Kidney (tissue), 14 donors: ENCODE results near the gene OXT. TPM values are rescaled to one million over a fixed set of nuclear protein-coding genes. Genes with fewer than 3 reads are reported as not detected.
"Not testable (repeated sequence)": the region's sequence is repeated elsewhere in the genome, so short reads cannot be mapped to it uniquely, and the experiment has no call there.

ENCODE experiments used
- DNase-seq, 5 donors: peaks; one replicate each; pipeline ENCODE4 v3.0.0-alpha.2; 2013 to 2020
- FAIRE-seq: peaks from 2 replicates; lab custom pipeline; 2012; peaks lifted over from hg19 to GRCh38; lab: Jason Lieb, UNC
- H3K27ac ChIP-seq, 2 donors: one replicate each; pipeline ENCODE4 v1.7.0; 2013; ENCODE audit warnings: low read depth in 2 of 2, low read length in 2 of 2, inconsistent platforms in 1 of 2
- H3K27me3 ChIP-seq: one replicate; pipeline ENCODE4 v1.7.1; 2013; ENCODE audit warnings: low read length, inconsistent platforms; ENCODE audit not compliant: control insufficient read depth, insufficient read depth
- H3K36me3 ChIP-seq, 3 donors: one replicate each; pipeline versions ENCODE4 v1.7.0 to v1.7.1; 2013; ENCODE audit warnings: low read length in 3 of 3, control low read depth in 1 of 3, inconsistent platforms in 1 of 3; ENCODE audit not compliant: insufficient read depth in 3 of 3, control insufficient read depth in 2 of 3
- H3K4me1 ChIP-seq, 3 donors: one replicate each; pipeline versions ENCODE4 v1.7.0 to v1.7.1; 2013; ENCODE audit warnings: low read length in 3 of 3, inconsistent platforms in 1 of 3, low read depth in 1 of 3; ENCODE audit not compliant: control insufficient read depth in 2 of 3, insufficient read depth in 2 of 3
- H3K4me3 ChIP-seq, 3 donors: one replicate each; pipeline versions ENCODE4 v1.7.0 to v1.8.1; 2013; ENCODE audit warnings: low read length in 3 of 3, control low read depth in 1 of 3, inconsistent platforms in 1 of 3
- H3K9ac ChIP-seq, 3 donors: one replicate each; pipeline versions ENCODE4 v1.7.0 to v1.7.1; 2013; ENCODE audit warnings: low read length in 3 of 3, control low read depth in 1 of 3, inconsistent platforms in 1 of 3
- H3K9me3 ChIP-seq, 3 donors: one replicate each; pipeline versions ENCODE4 v1.7.0 to v1.7.1; 2013; ENCODE audit warnings: low read length in 3 of 3, control low read depth in 1 of 3, inconsistent platforms in 1 of 3; ENCODE audit not compliant: control insufficient read depth in 2 of 3, insufficient read depth in 1 of 3
- intact Hi-C: fragments of 100-400 bp; cut with DNase I; formaldehyde crosslinking; loops from one replicate; pipeline ENCODE4 v1.11.1; 2022
- polyA plus RNA-seq: library from polyadenylated mRNA; stranded (reverse); fragments of 350-450 nt; fragmentation: Illumina TruSeq; extraction: RNeasy Lipid Tissue Mini Kit (QIAGEN cat#74804); gene quantifications from one replicate; pipeline ENCODE4 v1.2.3, GENCODE V29; 2014; ENCODE audit warnings: low read depth, low replicate concordance; ENCODE audit not compliant: insufficient read depth
- total RNA-seq: library from RNA; stranded (reverse); fragmentation: NEBNext Ultra II Directional; extraction: Animal tissue kit (Norgen Biotek cat#: 25700); gene quantifications from one replicate; pipeline ENCODE4 v1.2.1, GENCODE V29; 2021
- TF ChIP-seq, protein P1 (sequence below): IDR thresholded peaks from 3 replicates; pipeline ENCODE4 v1.5.1; 2012; ENCODE audit warnings: mild to moderate bottlenecking, moderate library complexity, borderline replicate concordance; ENCODE audit not compliant: insufficient read depth; ENCODE audit errors: extremely low read depth
- donor health status: control.
- donor health status: control.
- donor health status: control.
- donor health status: control.
- donor health status: control.
- donor health status: DM: yes; HTN: yes; CAD: no.
- donor health status: Normal renal cell carcinoma (clear cell type).

The OXT gene
- total and polyA plus RNA-seq, 2 donors from 2014 or later: 10.8 TPM; not detected in 1

DNA sequence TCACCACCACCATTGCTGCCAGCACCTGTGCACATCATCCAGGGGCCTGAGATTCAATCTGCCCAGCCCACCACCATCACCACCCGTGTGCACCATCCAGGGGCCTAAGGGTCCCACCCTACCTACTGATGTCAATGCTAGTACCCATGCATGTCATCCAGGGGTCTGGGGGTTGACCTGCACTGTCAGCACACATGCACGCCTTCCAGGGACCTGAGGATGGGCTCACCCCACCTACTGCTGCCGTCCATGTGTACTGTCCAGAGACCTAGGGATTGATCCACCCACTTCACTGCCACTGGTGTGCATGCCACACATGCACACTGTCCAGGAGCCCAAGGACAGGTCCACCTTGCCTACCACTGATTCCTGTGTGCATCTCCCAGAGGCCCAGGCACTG lies 11.9 kb upstream of the OXT start:
- intact Hi-C loops: loop anchor here (10.0 kb wide), 1 partner anchor 55 kb away; no protein-coding TSS in a partner anchor
- no peak overlapping the region for H3K4me3 ChIP-seq
- no peak overlapping the region for H3K9ac ChIP-seq
- no peaks in the 10 kb centered on the region for H3K4me1 ChIP-seq
- H3K27me3 ChIP-seq: no peaks in the 10 kb centered on the region
- no peaks in the 10 kb centered on the region for H3K36me3 ChIP-seq
- TF ChIP-seq, protein P1, sequence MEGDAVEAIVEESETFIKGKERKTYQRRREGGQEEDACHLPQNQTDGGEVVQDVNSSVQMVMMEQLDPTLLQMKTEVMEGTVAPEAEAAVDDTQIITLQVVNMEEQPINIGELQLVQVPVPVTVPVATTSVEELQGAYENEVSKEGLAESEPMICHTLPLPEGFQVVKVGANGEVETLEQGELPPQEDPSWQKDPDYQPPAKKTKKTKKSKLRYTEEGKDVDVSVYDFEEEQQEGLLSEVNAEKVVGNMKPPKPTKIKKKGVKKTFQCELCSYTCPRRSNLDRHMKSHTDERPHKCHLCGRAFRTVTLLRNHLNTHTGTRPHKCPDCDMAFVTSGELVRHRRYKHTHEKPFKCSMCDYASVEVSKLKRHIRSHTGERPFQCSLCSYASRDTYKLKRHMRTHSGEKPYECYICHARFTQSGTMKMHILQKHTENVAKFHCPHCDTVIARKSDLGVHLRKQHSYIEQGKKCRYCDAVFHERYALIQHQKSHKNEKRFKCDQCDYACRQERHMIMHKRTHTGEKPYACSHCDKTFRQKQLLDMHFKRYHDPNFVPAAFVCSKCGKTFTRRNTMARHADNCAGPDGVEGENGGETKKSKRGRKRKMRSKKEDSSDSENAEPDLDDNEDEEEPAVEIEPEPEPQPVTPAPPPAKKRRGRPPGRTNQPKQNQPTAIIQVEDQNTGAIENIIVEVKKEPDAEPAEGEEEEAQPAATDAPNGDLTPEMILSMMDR: no peak
- H3K9me3 ChIP-seq: no peaks in the 10 kb centered on the region
- H3K27ac ChIP-seq: no peak overlapping the region
- no peak for FAIRE-seq
- DNase-seq: no peak

- H3K4me1 ChIP-seq, H3K36me3 ChIP-seq, H3K27ac ChIP-seq, H3K4me3 ChIP-seq, DNase-seq, H3K27me3 ChIP-seq, H3K9me3 ChIP-seq, FAIRE-seq, H3K9ac ChIP-seq, intact Hi-C loops: not testable (repeated sequence)
Measured at GRCh38 chr20:3064119-3064518, 7.3 kb upstream of the OXT start.

GRCh38 chr20:3067139-3068014 lies 4.0 kb upstream of the OXT start:
- intact Hi-C loops: no loop called here
- Histone ChIP-seq H3K9me3 (no peaks in the 10 kb centered on the region), H3K4me3 (no peak overlapping the region), H3K36me3 (no peaks in the 10 kb centered on the region), H3K27me3 (peaks cover 1% of the 10 kb centered on the region), H3K4me1 (no peaks in the 10 kb centered on the region), H3K27ac (no peak overlapping the region), H3K9ac (no peak overlapping the region)
- DNase-seq (peak in 2 of 5 donors; percentile 34 to 39), FAIRE-seq (no peak)
- TF ChIP-seq, protein P1: no peak

- FAIRE-seq (no peak), DNase-seq (peak in 1 of 5 donors; percentile 55)
- TF ChIP-seq, protein P1: no peak
- Histone ChIP-seq H3K36me3 (no peaks in the 10 kb centered on the region), H3K9ac (no peak overlapping the region), H3K9me3 (no peaks in the 10 kb centered on the region), H3K27me3 (peaks cover 3% of the 10 kb centered on the region), H3K4me1 (no peaks in the 10 kb centered on the region), H3K4me3 (no peak overlapping the region), H3K27ac (no peak overlapping the region)
- intact Hi-C loops: no loop called here
Measured at GRCh38 chr20:3068075-3068474, 3.3 kb upstream of the OXT start.
